Measurements from ENCODE around the gene PTPRF.

- TF ChIP-seq CTCF (IDR thresholded peaks at IDR 0.05; ENCODE audit: poor library complexity): no peak
- no peak for TF ChIP-seq EZH2 (IDR thresholded peaks at IDR 0.05; ENCODE audit: borderline replicate concordance)
- no peak for TF ChIP-seq EZH2phosphoT487 (IDR thresholded peaks at IDR 0.05; ENCODE audit: low read depth, severe bottlenecking, unreplicated experiment)
These were observed 105.4 kb downstream of the PTPRF start for GRCh38 chr1:43636006-43636641.

Data from hepatocyte (in vitro differentiated cells).